Superior temporal gyrus (tissue), 1 donor: ENCODE data around the gene PHACTR4.
"Not testable (repeated sequence)": the region's sequence is repeated elsewhere in the genome, so short reads cannot be mapped to it uniquely, and the experiment has no call there.

Experiments used
- DNase-seq: peaks from one replicate; pipeline ENCODE4 v3.0.0-alpha.2; 2016; ENCODE audit errors: extremely low spot score

The PHACTR4 gene

GRCh38 chr1:28522537-28522936, 153.0 kb downstream of the PHACTR4 start:
- DNase-seq, result not testable (repeated sequence)

- DNase-seq, result not testable (repeated sequence)
Measured at GRCh38 chr1:28525002-28525642, 155.6 kb downstream of the PHACTR4 start.

GRCh38 chr1:28526886-28527285, 157.3 kb downstream of the PHACTR4 start:
- no peak for DNase-seq

GRCh38 chr1:28530456-28530855, 160.9 kb downstream of the PHACTR4 start:
- no peak for DNase-seq

GRCh38 chr1:28534671-28535070, 165.1 kb downstream of the PHACTR4 start:
- DNase-seq, result no peak

- DNase-seq, result no peak
Measured at GRCh38 chr1:28535180-28535579, 165.6 kb downstream of the PHACTR4 start.

GRCh38 chr1:28537457-28538199, 168.1 kb downstream of the PHACTR4 start:
- DNase-seq, result peak; percentile 42

GRCh38 chr1:28538286-28538685, 168.7 kb downstream of the PHACTR4 start:
- no peak for DNase-seq

- DNase-seq, result no peak
Measured at GRCh38 chr1:28540651-28541050, 171.1 kb downstream of the PHACTR4 start.

GRCh38 chr1:28541414-28542015, 172.0 kb downstream of the PHACTR4 start:
- not testable (repeated sequence) for DNase-seq

- DNase-seq, result no peak
Measured at GRCh38 chr1:28545246-28545628, 175.7 kb downstream of the PHACTR4 start.

- DNase-seq, result no peak
Measured at GRCh38 chr1:28548318-28548717, 178.8 kb downstream of the PHACTR4 start.
